Fibroblast of lung (primary cell): Measurements from ENCODE around the gene TVP23A.

ENCODE experiments used
- EZH2 ChIP-seq: IDR thresholded peaks from 2 replicates; pipeline ENCODE4 v1.5.1; 2012; ENCODE audit warnings: low read length, control low read depth, mild to moderate bottlenecking; ENCODE audit errors: missing control alignments
- TF ChIP-seq, protein P1 (sequence below), 2 donors: IDR thresholded peaks in 1 of 2; conservative IDR thresholded peaks in 1 of 2; 1 replicate in 1 of 2; 2 replicates in 1 of 2; pipeline ENCODE4 v1.5.1; 2011 to 2012; ENCODE audit warnings: low read length in 2 of 2, control low read depth in 1 of 2, inconsistent platforms in 1 of 2, low read depth in 1 of 2, mild to moderate bottlenecking in 1 of 2

DNA sequence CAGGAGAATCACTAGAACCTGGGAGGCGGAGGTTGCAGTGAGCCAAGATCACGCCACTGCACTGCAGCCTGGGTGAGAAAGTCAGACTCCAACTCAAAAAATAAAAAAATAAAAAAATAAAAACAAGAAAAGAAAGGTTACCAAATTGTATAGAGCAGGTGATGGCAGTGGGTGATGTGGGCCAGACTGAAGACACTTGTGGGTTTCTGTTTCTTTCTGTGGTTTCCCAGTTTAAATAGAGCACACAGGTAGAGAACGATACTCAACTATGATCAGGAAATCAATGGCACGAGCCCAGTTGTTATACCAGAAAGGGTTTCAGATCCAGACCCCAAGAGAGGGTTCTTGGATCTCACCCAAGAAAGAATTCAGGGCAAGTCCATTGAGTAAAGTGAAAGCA is 42.3 kb downstream of the TVP23A start:
- TF ChIP-seq, protein P1, sequence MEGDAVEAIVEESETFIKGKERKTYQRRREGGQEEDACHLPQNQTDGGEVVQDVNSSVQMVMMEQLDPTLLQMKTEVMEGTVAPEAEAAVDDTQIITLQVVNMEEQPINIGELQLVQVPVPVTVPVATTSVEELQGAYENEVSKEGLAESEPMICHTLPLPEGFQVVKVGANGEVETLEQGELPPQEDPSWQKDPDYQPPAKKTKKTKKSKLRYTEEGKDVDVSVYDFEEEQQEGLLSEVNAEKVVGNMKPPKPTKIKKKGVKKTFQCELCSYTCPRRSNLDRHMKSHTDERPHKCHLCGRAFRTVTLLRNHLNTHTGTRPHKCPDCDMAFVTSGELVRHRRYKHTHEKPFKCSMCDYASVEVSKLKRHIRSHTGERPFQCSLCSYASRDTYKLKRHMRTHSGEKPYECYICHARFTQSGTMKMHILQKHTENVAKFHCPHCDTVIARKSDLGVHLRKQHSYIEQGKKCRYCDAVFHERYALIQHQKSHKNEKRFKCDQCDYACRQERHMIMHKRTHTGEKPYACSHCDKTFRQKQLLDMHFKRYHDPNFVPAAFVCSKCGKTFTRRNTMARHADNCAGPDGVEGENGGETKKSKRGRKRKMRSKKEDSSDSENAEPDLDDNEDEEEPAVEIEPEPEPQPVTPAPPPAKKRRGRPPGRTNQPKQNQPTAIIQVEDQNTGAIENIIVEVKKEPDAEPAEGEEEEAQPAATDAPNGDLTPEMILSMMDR (conservative IDR thresholded peaks at IDR 0.05 in 1 of 2, IDR thresholded peaks at IDR 0.05 in 1 of 2; ENCODE audit: low read depth in 1 of 2, low read length in 2 of 2): no peak
- TF ChIP-seq EZH2: no peak
